Activated naive CD4-positive, alpha-beta T cell treated with anti-CD3 and anti-CD28 coated beads, Interleukin-2, amount 10 ng/mL, durations not matched to agents 7 days and 5 days (primary cell): ENCODE results near the gene MGA.
A peak's percentile ranks its signal among the peaks of the same experiment; 100 is the strongest.

Experiments
- CTCF ChIA-PET: fragments of 350-600 bp; sonication (Branson Sonifier 250); formaldehyde crosslinking; loops from one replicate; lab custom pipeline; 2021; ENCODE audit warnings: antibody characterized with exemption; lab: Charles Lee
- DNase-seq: peaks from one replicate; pipeline ENCODE4 v3.0.0-alpha.2; 2020
- H3K27ac Mint-ChIP-seq: one replicate; pipeline ENCODE4 v1.8.0; 2021; ENCODE audit warnings: mild to moderate bottlenecking, moderate library complexity, mixed read lengths
- H3K27me3 Mint-ChIP-seq: one replicate; pipeline ENCODE4 v1.8.0; 2021; ENCODE audit warnings: mild to moderate bottlenecking, mixed read lengths
- H3K36me3 Mint-ChIP-seq: one replicate; pipeline ENCODE4 v1.8.0; 2021; ENCODE audit warnings: mixed read lengths
- H3K4me1 Mint-ChIP-seq: one replicate; pipeline ENCODE4 v1.8.0; 2021; ENCODE audit warnings: mixed read lengths
- H3K4me3 Mint-ChIP-seq: one replicate; pipeline ENCODE4 v1.8.0; 2021; ENCODE audit warnings: mild to moderate bottlenecking, moderate library complexity, mixed read lengths
- H3K9me3 Mint-ChIP-seq: one replicate; pipeline ENCODE4 v1.8.0; 2021; ENCODE audit warnings: mixed read lengths

MGA gene

DNA sequence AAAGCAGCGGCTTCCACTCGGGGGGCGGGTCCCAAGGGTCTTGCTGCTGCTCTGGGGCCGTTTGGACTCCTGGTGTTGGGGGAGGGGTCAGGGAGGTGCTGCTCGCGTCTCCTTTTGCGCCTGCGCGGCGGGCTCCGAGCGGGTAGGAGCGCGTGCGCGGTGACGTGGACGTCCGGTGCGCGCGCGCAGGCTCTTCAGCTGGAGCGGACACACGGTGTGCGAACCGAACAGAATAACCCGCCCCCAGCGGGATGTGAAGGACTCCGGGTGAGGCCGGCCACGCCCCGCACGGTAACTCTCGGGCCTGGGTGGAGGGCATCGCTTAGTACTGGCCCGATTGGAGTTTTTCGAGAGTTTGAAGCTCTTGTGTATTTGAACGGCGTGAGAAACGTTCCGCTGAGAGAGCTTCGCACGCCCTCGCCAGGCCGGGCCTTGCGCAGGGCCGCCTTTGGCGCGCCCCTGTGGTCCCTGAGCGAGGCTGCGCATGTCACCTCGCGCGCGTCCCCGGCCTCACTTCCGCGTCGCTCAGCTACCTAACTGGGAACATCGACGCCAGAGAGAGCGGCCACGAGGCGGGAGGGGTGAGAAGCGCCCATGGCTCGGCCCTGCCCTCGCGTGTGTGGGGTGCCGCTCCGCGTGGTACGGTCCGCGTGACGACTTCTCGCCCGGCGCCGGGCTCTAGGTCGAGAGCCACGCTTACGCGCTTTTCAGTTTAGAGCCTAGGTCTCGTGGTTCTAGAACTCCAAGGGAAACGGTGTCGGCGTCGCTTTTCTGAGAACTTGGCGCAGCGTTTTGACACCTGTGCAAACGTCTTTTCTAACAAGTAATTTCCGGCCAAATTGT is at the start of gene MGA:
Gene MGA (plus strand): TSS at position 171 of the 843 bp plus-strand sequence.
- peaks cover 56% of the 10 kb centered on the region for H3K27me3 Mint-ChIP-seq
- peaks cover 41% of the 10 kb centered on the region for H3K4me1 Mint-ChIP-seq
- peaks cover 12% of the 10 kb centered on the region for H3K36me3 Mint-ChIP-seq
- CTCF ChIA-PET, result interaction anchor here (1.0 to 3.2 kb wide), 5 partner anchors 11 to 60 kb away, joined by 3 to 10 read pairs (median 3); no protein-coding TSS in a partner anchor
- peak; percentile 91 for DNase-seq
- peaks cover 9% of the 10 kb centered on the region for H3K9me3 Mint-ChIP-seq
- H3K27ac Mint-ChIP-seq, result peak within 1 kb of the TSS; percentile 93
- H3K4me3 Mint-ChIP-seq, result peak within 1 kb of the TSS; percentile 82

DNA sequence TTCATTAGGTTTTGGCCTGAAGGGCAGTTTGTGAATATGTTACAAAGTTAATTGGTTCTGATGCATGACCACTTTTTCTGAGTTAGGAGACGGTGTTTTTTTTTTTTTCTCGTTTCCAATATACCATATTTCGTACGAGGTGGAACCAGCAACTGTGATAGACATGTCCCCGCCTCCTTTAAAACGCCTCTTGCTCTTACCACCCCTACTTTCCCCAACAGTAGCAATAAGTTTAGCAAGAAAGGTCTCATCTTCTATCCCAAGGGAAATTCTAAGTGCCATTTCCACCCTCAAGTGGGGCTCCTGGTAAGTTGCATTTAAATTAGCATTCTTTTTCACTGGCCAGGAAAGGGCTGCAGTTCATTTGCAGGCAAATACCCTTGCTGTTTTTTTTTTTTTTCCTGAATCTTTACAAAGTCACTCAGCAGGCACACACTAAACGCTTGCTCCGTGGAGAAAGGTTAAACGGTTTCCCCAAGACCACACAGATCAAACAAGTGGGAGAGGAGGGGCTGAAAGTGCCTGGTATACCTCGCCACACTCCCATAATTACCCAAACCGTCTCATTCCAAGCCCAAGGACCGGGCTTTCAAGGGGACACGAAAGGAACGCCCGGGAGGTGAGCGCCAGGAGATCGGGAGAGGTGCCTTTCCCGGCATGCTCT is 39.5 kb upstream of the MGA start:
- CTCF ChIA-PET, result no interaction called here
- Mint-ChIP-seq H3K27ac (no peak overlapping the region), H3K9me3 (peaks cover 6% of the 10 kb centered on the region), H3K36me3 (peaks cover 1% of the 10 kb centered on the region), H3K4me1 (peaks cover 22% of the 10 kb centered on the region), H3K4me3 (peak overlapping the region; percentile 71), H3K27me3 (peaks cover 32% of the 10 kb centered on the region)
- DNase-seq, result no peak

DNA sequence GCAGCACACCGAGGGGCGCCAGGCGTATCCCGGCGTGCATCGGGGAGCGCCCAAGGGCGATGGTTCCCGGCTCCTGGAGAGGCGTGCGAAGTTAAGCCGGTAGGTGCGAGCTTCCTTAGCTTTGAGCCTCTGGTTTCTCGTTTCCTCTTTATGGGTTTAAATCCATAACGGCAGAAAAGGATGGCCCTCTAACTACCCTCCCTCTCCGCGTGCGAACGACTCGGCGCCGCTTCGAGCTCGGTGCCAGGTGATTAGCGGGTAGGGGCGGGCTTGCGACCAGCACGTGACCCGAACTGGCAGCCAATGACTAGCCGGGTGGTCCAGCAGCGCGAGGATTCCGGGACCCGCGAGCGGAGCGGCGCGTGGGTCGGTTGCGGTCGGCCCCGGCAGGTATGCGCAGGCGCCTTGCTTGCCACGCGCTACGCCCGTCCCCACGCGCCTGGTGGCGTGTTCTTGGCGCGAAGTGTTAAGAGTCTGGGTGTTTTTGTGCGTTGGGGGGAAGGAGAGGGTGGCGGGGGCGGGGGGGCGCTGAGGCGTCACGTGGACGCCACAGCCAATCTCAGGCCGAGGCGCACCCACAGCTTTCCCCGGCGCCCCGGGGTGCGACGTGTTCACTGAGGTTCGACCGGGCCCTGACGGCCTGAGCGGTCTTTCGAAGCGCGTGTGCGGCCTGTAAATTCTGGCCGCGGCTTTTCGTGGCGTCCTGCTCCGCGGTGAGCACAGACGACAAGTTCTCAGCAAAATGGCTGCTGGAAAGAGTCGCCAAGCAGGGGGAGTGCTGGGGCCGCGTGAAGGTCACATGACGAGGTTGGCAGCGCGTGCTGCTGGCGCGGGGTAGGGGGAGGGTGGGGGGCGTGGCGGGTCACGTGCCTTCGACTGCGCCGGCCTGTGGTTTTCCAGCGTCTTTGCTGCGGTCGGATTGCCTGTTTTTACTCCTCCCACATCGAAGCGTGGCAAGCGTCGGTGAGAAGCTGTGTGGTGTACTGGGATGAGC is 38.7 kb upstream of the MGA start:
- H3K36me3 Mint-ChIP-seq, result peaks cover 1% of the 10 kb centered on the region

DNA sequence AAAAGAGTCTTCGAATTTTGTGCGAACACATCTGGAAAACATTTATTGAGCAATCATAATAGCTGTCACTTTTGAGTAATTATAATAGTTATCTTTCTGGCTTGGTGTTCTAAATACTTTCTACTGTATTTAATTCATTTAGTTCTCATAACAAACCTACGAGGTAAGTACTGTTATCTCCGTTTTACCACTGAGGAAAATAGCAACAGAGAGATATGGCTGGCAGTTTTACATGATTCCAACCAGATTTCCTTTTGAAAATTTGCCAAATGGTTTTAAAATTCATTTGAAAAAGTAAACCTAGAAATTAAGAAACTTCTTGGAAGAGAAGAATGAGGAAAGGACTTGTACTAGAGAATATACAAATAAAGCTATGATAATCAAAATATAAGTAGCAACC is 37.3 kb upstream of the MGA start:
- peaks cover 22% of the 10 kb centered on the region for H3K4me1 Mint-ChIP-seq
- no peak for DNase-seq
- peaks cover 3% of the 10 kb centered on the region for H3K9me3 Mint-ChIP-seq
- no peak overlapping the region for H3K27ac Mint-ChIP-seq
- H3K4me3 Mint-ChIP-seq, result peak overlapping the region; percentile 3
- CTCF ChIA-PET, result no interaction called here
- peaks cover 28% of the 10 kb centered on the region for H3K27me3 Mint-ChIP-seq
- peaks cover 1% of the 10 kb centered on the region for H3K36me3 Mint-ChIP-seq

More for the DNA sequence above, 38.7 kb upstream of the MGA start:
- CTCF ChIA-PET, result no interaction called here
- H3K4me1 Mint-ChIP-seq, result peaks cover 22% of the 10 kb centered on the region
- H3K27me3 Mint-ChIP-seq, result peaks cover 32% of the 10 kb centered on the region
- H3K27ac Mint-ChIP-seq, result peak overlapping the region; percentile 42
- H3K4me3 Mint-ChIP-seq, result peak overlapping the region; percentile 71
- peaks cover 6% of the 10 kb centered on the region for H3K9me3 Mint-ChIP-seq
- peak; percentile 87 for DNase-seq

DNA sequence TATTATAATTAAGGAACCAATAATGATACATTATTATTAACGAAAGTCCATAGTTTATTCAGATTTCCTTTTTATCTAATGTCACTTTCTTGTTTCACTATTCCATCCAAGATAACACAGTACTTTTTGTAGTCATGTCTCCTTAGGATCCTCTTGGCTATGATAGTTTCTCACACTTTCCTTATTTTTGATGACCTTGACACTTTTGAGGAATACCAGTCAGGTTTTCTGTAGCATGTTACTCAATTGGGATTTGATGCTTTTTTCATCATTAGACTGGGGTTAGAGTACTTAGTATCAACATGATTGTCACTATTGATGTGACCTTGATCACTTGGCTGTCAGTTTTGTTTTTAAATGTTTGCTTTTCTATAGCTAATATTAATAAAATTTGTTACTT is 33.0 kb upstream of the MGA start:
- no peaks in the 10 kb centered on the region for H3K27me3 Mint-ChIP-seq
- no peak overlapping the region for H3K27ac Mint-ChIP-seq
- no peak for DNase-seq
- H3K9me3 Mint-ChIP-seq, result no peaks in the 10 kb centered on the region
- no peak overlapping the region for H3K4me3 Mint-ChIP-seq
- peaks cover 1% of the 10 kb centered on the region for H3K36me3 Mint-ChIP-seq
- peaks cover 3% of the 10 kb centered on the region for H3K4me1 Mint-ChIP-seq
- CTCF ChIA-PET, result interaction anchor here (1.8 kb wide), 1 partner anchor 24 kb away, joined by 5 read pairs; no protein-coding TSS in a partner anchor

DNA sequence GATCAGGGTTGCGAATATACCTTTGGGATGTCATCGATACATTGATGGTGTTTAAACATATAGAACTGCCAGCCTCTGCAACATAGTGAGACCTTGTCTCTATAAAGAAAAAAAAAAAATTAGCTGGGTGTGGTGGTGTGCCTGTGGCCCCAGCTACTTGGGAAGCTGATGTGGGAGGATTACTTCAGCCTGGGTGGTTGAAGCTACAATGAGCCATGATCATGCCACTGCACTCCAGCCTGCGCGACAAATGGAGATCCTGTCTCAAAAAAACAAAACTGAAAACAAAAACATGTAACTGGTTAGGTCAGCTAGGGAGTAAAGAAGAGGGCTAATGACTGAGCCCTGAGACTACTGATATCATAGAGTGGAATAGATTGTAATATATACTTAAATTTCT is 30.7 kb upstream of the MGA start:
- DNase-seq, result no peak
- CTCF ChIA-PET, result interaction anchor here (0.7 kb wide), 1 partner anchor 64 kb away, joined by 5 read pairs; no protein-coding TSS in a partner anchor
- no peak overlapping the region for H3K4me3 Mint-ChIP-seq
- H3K27ac Mint-ChIP-seq, result no peak overlapping the region
- no peaks in the 10 kb centered on the region for H3K27me3 Mint-ChIP-seq
- H3K4me1 Mint-ChIP-seq, result no peaks in the 10 kb centered on the region
- H3K9me3 Mint-ChIP-seq, result no peaks in the 10 kb centered on the region
- no peaks in the 10 kb centered on the region for H3K36me3 Mint-ChIP-seq

DNA sequence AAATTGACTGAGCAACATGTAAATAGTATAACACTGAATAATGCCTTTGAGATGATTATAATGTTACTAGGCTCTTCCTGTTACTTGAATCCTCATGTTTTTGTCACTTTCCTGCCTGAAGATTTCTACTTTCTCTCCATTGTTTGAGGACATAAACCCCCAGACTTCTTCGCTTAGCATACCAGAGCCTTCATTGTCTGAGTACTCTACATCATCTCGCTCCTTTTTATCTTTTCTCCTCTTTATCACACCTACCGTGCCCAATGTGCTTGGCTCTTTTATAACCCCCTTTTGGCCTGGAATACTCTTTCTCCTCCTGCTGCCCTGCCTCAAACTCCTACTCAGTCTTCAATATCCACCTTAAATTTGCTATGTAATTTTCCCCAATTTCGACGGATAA is 30.3 kb upstream of the MGA start:
- Mint-ChIP-seq H3K27me3 (no peaks in the 10 kb centered on the region), H3K9me3 (no peaks in the 10 kb centered on the region), H3K27ac (no peak overlapping the region), H3K4me1 (no peaks in the 10 kb centered on the region), H3K4me3 (no peak overlapping the region), H3K36me3 (no peaks in the 10 kb centered on the region)
- CTCF ChIA-PET, result interaction anchor here (0.7 kb wide), 1 partner anchor 65 kb away, joined by 5 read pairs; no protein-coding TSS in a partner anchor
- DNase-seq, result no peak

DNA sequence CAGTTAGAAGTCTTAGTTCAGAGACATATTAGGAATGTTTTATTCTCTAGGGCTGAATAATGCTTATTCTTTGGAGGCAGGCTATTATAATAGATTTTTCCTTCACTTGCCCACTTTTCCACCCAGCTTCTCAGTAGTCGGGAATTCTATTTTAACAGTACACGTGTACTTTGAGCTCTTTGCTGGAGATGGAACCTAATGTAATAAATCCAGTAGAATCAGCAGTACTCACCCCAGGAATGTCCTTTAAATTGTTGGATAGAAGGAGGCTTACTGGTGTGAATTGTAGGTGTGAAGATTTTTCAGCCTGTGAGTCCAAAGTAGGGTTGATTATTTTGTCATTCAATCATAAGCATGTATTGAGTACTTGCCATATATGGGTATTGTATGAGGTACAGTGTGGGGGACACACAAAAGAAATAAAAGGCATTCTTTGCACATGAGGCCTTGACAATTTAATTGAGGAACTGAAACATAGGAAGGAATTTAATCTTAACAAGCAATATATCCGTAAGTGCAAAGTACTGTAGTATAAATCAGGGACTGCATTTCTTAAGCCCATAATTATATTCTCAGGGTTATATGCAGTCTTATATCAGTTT is 29.5 kb upstream of the MGA start:
- Mint-ChIP-seq H3K27ac (no peak overlapping the region), H3K36me3 (no peaks in the 10 kb centered on the region), H3K27me3 (no peaks in the 10 kb centered on the region), H3K4me3 (no peak overlapping the region), H3K9me3 (no peaks in the 10 kb centered on the region), H3K4me1 (no peaks in the 10 kb centered on the region)
- no peak for DNase-seq
- CTCF ChIA-PET, result no interaction called here

DNA sequence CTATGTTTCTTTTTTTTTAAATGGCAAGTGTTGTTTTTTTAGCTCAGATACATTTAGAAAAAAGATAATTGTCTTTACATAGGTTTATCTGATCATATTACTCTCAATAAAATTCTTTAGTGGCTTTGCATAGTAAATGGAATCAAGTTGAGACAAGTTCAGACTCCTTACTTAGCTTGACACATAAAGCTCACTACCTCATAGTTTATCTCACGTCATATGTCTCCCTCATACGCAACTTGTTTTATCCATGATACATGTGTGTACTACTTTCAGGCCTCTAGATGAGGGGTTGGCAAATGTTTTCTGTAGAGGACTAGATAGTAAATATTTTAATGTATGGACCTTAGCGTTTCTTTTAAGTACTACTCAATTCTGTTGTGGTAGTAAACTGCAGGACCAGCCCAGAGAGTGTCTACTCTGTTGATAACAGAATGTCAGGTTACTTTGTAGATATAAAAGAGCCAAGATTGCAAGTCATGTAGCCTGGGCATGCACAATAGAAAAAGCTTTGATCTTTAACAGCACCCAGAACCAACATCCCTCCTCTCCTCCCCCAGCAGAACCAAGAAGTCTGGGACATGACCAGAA is 28.2 kb upstream of the MGA start:
- DNase-seq, result no peak
- H3K27me3 Mint-ChIP-seq, result no peaks in the 10 kb centered on the region
- no peak overlapping the region for H3K27ac Mint-ChIP-seq
- CTCF ChIA-PET, result no interaction called here
- H3K9me3 Mint-ChIP-seq, result no peaks in the 10 kb centered on the region
- no peaks in the 10 kb centered on the region for H3K36me3 Mint-ChIP-seq
- H3K4me3 Mint-ChIP-seq, result no peak overlapping the region
- H3K4me1 Mint-ChIP-seq, result no peaks in the 10 kb centered on the region

DNA sequence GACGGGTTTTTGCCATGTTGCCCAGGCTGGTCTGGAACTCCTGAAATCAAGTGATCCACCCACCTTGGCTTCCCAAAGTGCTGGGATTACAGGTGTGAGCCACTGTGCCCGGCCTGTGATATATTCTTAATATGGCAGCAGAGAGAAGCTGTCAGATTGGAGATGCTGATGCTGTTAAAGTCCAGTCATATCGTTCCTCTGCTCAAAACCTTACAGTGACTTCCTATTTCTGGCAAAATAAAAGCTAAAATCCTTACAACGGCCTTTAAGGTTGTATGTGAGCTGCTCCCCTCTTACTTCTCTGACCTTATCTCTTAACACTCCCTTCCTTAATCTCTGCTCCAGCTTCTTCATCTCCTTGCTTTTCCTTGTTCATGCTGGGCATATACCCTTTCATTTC is 26.6 kb upstream of the MGA start:
- Mint-ChIP-seq H3K27me3 (no peaks in the 10 kb centered on the region), H3K4me1 (no peaks in the 10 kb centered on the region), H3K9me3 (no peaks in the 10 kb centered on the region), H3K4me3 (no peak overlapping the region), H3K27ac (no peak overlapping the region), H3K36me3 (no peaks in the 10 kb centered on the region)
- CTCF ChIA-PET, result interaction anchor here (1.1 kb wide), 1 partner anchor 140 kb away, joined by 3 read pairs; no protein-coding TSS in a partner anchor
- no peak for DNase-seq

DNA sequence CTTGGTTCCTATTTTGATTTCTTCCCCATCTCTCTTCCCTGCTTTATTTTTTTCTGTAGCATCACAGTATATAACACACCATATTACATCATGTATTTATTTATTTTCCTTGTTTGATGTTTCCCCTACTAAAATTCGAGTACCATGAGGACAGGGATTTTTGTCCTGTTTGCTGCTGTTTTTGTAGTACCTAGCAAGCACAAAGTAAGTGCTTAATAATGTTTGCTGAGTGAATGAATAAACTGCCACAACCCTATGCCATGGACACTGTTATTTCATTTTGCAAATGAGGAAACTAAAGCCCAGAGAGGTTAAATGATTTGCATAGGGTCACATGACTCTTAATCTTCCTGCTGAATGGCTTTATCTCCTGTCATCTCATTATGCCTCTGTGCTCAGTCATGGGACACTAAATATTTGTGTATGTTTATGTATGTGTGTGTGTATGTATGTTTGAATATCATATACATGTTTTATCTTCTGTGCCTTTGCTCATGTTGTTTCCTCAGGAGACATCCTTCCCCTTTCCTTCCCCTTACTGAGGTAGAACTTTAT is 26.1 kb upstream of the MGA start:
- CTCF ChIA-PET, result interaction anchor here (1.1 kb wide), 1 partner anchor 139 kb away, joined by 3 read pairs; no protein-coding TSS in a partner anchor
- no peaks in the 10 kb centered on the region for H3K4me1 Mint-ChIP-seq
- no peak for DNase-seq
- H3K9me3 Mint-ChIP-seq, result no peaks in the 10 kb centered on the region
- H3K36me3 Mint-ChIP-seq, result no peaks in the 10 kb centered on the region
- H3K4me3 Mint-ChIP-seq, result no peak overlapping the region
- H3K27me3 Mint-ChIP-seq, result no peaks in the 10 kb centered on the region
- H3K27ac Mint-ChIP-seq, result no peak overlapping the region

DNA sequence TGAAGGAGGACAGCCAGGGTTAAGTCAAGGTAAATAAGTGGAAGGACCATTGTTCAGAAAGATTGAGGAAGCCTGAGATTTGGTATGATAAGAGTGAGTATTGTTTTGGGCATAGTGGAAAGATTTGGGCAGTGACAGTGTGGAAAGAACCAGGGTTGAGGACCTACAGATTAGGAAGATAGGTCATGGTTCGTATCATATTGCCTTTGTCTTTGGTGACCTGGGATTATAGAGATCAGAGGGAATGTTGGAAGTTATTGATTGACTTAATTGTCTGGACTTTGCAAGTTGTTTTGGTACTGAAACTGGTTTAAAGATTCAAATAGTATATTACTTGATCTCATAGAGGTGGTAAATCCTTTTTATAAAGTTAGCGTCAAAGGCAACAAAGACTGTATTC is 23.1 kb upstream of the MGA start:
- no peaks in the 10 kb centered on the region for H3K27me3 Mint-ChIP-seq
- no peak overlapping the region for H3K27ac Mint-ChIP-seq
- H3K36me3 Mint-ChIP-seq, result no peaks in the 10 kb centered on the region
- H3K4me1 Mint-ChIP-seq, result no peaks in the 10 kb centered on the region
- CTCF ChIA-PET, result no interaction called here
- no peaks in the 10 kb centered on the region for H3K9me3 Mint-ChIP-seq
- DNase-seq, result no peak
- H3K4me3 Mint-ChIP-seq, result no peak overlapping the region

DNA sequence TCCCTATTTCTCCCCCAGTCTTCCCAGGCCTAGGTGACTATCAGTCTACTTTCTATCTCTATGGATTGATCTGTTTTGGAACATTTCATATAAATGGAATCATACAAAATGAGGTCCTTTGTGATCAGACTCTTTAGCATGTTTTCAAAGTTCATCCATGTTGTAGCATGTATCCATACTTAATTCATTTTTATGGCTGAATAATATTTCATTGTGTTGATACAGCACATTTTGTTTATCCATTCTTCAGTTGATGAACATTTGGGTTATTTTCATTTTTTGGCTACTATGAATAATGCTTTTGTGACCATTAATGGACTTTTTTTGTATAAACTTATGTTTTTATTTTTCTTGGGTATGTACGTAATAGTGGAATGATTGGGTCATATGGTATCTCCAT is 19.2 kb upstream of the MGA start:
- H3K36me3 Mint-ChIP-seq, result no peaks in the 10 kb centered on the region
- no peaks in the 10 kb centered on the region for H3K9me3 Mint-ChIP-seq
- H3K27ac Mint-ChIP-seq, result no peak overlapping the region
- H3K4me3 Mint-ChIP-seq, result no peak overlapping the region
- H3K27me3 Mint-ChIP-seq, result no peaks in the 10 kb centered on the region
- CTCF ChIA-PET, result no interaction called here
- DNase-seq, result no peak
- H3K4me1 Mint-ChIP-seq, result no peaks in the 10 kb centered on the region
